GM19397 (cell line): ENCODE data around the gene SAMD4B.
"Not testable (repeated sequence)": the region's sequence is repeated elsewhere in the genome, so short reads cannot be mapped to it uniquely, and the experiment has no call there.

Experiments
- ATAC-seq: cut with Tn5 transposase; IDR thresholded peaks from one replicate; pipeline ENCODE4 v1.9.1; 2021; ENCODE audit warnings: mild to moderate bottlenecking, moderate library complexity; ENCODE audit not compliant: unreplicated experiment

The SAMD4B gene

GRCh38 chr19:39310558-39311311 is 31.5 kb upstream of the SAMD4B start:
- no peak for ATAC-seq

DNA sequence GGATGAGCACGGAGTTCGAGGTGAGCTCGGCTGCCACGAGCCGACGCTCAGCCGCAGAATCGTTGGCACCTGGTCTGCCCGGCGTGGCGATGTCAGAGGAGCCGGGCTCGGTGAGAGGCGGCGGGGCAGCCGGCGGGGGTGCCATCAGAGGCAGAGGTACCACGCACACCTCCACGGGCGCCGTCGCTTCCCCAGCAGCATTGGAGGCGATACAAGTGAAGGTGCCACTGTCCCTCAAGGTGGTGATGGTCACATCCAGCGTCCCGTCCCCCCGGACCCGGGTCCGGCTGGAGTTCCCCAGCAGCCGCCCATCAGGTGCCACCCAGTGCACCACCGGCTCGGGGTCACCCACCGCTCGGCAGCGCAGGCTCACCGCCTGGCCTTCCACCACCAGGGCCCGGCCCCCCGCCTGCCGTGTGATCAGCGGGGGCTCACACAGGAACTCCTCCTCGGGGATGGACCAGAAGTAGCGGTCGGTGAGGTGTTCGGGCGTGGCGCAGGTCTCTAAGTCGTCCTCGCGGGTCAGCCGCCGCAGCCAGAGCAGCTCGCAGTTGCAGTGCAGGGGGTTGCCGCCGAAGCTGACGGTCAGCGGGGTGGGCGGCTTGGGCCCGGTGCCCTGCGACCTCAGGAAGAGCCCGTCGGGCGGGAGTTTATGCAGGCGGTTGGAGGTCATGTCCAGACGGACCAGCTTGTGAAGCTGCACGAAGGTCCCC is 28.0 kb upstream of the SAMD4B start:
- ATAC-seq = no peak

- no peak for ATAC-seq
Observed at GRCh38 chr19:39315933-39316332, 26.3 kb upstream of the SAMD4B start.

- ATAC-seq = no peak
Observed at GRCh38 chr19:39316627-39317321, 25.4 kb upstream of the SAMD4B start.

- ATAC-seq = no peak
Observed at GRCh38 chr19:39317476-39317875, 24.7 kb upstream of the SAMD4B start.

DNA sequence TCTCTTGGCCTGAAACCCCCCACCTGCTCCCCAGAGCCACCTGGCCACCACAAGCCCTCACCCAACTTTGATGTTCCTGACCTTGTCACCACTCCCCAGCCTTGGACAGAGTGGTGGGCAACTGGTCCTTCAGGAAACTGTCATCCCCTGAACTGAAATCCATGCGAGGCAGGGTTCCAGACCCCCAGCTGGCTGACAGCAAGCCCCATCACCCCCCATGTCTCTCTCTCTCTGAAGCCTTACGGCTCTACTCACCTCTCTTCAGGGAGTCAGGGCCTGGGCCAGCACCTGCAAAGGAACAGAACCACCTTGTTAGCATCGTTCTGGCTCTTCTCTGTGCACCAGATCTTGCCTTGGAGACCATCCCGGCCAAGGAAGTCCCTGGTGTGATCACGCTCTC is 24.1 kb upstream of the SAMD4B start:
- ATAC-seq = no peak

DNA sequence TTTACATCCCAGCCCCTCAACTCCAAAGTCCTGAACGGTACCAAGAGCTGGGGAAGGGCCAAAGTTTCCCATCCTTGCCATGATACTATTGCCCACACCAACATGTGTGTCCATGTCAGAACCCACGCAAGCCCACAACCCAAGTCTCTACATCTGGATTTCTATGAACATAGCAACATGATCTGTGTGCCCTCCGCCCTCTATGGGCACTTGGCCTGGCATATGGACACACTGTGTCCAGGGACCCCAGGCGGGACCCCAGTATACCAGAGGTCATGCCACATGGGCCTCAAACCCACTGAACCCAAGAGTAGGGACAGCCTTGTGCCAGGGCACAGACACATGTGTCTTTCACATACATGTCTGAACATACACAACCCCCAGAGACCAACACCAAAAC is 23.5 kb upstream of the SAMD4B start:
- ATAC-seq = no peak

DNA sequence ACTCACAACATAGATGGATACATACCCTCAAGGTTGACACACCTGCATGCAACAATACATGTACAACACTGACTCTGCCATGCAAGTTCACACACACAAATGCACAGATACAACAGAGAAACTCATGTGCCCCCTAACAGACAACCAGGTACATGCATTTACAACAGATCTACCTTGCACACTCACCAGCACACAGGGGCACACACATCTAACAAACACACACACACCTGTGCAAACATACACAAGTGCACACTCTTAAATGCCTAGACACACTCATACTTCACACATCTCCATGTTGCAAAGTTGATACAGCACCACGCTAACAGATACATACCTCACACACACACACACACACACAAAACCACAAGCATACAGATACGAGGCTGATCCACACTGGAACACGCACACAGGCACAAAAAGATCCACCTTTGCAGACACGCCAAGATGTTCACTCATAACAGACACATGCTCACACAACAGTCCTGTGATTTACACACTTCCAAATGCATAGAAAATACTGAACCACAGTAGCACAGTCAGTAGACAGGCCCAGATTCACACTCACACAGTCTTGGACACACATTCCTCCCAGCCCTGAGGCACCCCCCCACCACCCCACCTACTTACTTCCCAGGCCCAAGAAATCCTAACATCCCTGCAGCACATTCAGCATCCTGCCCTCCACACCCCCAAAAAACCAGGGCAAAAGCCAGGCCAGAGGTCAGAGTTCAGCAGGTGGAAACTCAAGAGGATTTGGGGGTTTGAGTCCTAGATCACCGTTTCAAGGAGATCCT is 22.9 kb upstream of the SAMD4B start:
- no peak for ATAC-seq

DNA sequence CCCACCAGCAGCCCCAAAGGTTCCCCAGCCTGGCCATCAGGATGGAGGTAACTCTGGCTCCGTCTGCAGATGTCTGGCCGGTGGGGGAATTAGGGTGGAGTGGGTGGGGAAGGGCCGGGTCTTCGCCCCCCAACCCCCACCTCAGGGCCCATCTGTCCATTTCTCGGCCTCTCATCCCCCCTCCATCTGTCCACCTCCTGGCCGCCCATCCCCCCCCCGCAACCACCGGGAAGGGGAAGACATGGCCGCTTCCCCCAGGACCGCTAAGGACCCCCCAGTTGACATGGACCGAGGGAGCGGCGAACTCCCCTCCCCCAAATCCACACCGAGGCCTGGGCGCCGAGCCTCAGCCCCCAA is 22.4 kb upstream of the SAMD4B start:
- ATAC-seq = no peak

DNA sequence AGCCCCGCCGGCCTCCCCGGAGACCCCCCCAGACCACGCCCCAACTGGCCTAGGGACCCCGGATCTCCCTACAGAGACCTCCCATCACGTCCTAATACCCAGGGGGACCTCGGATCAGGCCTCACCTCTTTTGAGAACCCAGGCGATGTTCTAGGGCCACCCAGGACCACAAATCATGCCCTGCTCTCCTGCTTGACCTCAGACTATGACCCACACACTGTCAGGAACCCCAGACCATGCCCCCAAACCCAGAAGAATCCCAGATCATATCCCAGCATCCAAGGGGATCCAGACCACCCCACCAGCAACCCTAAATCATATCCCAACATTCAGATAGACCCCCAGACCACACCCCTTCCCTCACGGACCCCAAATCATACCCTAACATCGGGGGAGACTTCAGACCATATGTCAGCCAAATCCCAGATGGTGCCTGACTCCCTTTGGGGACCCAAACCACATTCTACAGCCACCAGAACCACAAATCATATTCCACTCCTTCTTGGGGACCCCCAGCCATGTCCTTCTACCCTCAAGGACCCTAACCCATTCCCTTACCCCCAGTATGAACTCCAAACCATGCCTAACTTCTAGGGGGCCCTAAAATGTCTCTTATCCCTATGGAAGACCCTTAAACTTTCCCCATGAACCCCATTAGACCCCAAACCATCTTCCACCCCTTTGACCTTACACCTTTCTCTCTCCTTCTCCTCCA is 20.9 kb upstream of the SAMD4B start:
- ATAC-seq = no peak

- ATAC-seq = no peak
Observed at GRCh38 chr19:39321832-39322176, 20.4 kb upstream of the SAMD4B start.

DNA sequence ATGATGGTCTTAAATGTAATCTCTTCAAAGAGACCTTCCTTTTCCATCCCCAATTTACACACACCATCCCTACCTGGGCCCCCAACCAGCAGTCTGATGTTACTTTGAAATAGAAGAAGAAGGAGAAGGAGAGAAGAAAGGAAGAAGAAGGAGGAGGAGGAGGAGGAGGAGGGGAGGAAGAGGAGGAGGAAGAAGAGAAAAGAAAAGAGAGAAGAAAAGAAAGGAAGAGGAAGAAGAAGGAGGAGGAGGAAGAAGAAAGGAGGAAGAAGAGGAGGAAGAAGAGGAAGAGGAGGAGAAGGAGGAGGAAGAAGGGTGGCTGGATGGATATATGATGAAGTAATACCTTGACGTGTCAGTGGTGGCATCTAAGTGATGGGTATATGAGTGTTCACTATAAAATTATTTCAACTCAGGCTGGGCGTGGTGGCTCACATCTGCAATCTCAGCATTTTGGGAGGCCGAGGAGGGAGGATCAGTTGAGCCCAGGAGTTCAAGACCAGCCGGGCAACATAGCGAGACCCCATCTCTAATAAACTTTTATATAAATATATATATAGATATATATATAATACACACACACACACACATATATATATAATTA is 17.9 kb upstream of the SAMD4B start:
- no peak for ATAC-seq

- ATAC-seq = no peak
Observed at GRCh38 chr19:39325778-39326665, 16.2 kb upstream of the SAMD4B start.

GRCh38 chr19:39327363-39328045 is 14.7 kb upstream of the SAMD4B start:
- ATAC-seq = no peak

DNA sequence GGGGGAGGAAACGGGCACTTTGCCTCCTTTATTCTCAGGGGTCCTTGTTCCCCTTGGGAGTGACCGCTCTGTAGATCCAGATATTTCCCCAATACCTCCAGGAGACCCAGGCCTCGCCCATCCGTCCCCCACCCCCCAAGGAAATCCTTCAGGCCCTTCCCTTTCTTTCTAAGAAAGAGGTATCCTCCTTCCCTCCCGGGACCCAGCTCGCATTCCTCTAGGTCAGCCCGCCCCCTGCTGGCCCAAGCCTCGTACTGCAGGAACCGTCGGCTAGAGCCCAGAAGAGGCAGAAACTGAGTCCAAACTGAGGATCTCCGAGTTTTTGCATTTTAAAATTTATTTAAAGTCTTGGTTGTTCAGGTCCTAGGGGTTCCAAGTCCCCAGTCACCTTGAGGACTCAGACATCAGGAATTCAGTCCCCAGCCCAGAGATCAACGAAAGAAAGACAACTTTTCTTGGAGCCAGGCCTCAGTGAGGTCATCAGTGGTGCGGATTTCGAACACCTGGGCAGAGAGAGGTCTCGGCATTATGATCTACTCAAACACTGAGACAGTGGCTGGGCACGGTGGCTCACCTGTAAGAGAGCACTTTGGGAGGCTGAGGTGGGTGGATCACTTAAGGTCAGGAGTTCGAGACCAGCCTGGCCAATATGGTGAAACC is 14.0 kb upstream of the SAMD4B start:
- ATAC-seq = no peak

- no peak for ATAC-seq
Observed at GRCh38 chr19:39329948-39330347, 12.3 kb upstream of the SAMD4B start.

DNA sequence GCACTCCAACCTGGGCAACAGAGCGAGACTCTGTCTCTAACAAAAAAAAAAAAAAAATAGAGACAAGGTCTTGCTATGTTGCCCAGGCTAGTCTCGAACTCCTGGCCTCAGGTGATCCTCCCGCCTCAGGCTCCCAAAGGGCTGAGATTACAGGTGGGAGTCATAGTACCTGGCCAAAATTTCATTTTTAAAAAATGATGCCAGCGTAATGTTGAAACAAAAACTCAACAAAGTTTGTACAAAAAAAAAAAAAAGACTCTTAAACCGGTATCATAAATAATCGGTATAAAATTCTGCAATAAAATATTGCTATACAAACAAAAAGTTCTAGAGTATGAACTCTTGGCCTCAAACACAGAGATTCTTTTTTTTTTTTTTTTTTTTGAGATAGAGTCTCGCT is 9.9 kb upstream of the SAMD4B start:
- no peak for ATAC-seq

- not testable (repeated sequence) for ATAC-seq
Observed at GRCh38 chr19:39332738-39333137, 9.5 kb upstream of the SAMD4B start.
